ENCODE results near the gene CSF3.

- TF ChIP-seq POLR2A (IDR thresholded peaks at IDR 0.05; ENCODE audit: low read length) (no peak), GATA1 (IDR thresholded peaks at IDR 0.05; ENCODE audit: low read depth, low read length) (no peak)
Observed at GRCh38 chr17:40015005-40015997, at the start of gene CSF3.

Data from erythroblast (primary cell).